HG02973 (cell line): Measurements from ENCODE around the gene UBASH3A.
"Not testable (repeated sequence)": the region's sequence is repeated elsewhere in the genome, so short reads cannot be mapped to it uniquely, and the experiment has no call there.

Source experiments
- ATAC-seq: cut with Tn5 transposase; IDR thresholded peaks from one replicate; pipeline ENCODE4 v1.9.1; 2021; ENCODE audit warnings: moderate library complexity; ENCODE audit not compliant: unreplicated experiment

The UBASH3A gene

DNA sequence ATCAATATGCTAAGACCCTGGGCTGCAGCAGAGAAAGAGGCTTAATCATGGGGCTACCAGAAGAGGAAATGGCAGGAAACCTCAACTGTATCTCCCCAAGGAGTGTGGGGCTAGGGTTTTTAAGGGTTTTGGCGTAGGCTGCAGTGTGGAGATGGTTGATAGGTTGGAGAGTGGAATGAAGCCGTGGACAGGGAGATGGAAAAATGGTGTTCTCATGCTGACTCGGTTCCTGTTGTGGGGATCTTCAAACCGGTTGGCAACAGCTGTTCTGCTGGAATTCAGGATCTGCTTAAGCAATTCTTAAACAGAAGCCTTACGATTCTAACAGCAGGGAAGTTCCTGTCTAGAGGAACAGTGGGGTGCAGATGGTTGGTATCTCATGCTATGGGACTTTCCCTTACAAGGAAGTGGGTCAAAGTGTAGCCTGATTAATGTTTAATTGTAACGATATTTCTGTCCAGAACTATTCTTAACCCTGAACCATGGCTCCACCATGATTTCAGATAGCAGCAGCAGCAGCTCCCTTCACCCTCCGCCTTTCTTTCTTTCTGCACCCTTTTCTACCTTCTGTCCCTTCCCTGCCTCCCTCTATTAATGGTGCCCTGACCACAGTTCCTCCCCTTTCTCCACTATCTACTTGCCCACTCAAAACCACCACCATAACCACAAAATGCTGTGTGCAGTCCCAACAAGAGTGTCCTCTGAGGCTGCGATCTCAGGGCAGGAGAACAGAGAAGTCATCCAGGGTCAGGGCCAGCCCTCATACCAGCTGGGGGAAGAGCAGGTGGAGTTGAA, 61.5 kb downstream of the UBASH3A start:
- ATAC-seq, result no peak

DNA sequence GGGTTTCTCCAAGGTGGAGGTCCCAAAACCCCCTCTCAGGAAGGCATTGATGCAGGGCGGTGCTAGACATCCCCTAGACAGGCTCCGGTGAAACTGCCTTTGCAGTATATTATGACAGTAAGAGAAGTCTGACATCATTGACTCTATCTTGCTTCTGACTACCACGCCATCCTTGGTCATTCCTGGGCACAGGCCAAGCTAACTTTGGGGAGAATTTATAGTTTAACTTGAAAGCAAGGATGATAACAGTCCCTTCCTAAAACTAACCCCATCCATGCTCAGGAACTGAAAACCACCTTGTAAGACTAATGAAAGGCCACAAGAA, 62.1 kb downstream of the UBASH3A start:
- no peak for ATAC-seq

DNA sequence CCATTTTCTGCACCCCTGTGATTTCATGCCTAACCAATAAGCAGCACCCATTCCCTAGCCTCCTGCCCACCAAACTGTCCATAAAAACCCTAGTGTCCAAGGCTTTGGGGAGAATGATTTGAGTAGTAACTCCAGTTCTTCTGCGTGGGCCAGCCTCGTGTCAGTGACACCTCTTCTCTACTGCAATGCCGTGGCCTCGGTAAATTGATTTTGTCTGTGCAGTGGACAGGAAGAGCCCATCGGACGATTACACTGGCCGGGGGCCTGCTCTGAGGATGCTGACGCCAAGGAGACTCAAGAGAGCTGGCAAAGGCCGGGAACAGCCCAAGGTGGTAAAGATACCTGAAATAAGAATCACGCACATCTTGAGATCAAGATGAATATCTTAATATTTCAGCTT, 63.0 kb downstream of the UBASH3A start:
- no peak for ATAC-seq

DNA sequence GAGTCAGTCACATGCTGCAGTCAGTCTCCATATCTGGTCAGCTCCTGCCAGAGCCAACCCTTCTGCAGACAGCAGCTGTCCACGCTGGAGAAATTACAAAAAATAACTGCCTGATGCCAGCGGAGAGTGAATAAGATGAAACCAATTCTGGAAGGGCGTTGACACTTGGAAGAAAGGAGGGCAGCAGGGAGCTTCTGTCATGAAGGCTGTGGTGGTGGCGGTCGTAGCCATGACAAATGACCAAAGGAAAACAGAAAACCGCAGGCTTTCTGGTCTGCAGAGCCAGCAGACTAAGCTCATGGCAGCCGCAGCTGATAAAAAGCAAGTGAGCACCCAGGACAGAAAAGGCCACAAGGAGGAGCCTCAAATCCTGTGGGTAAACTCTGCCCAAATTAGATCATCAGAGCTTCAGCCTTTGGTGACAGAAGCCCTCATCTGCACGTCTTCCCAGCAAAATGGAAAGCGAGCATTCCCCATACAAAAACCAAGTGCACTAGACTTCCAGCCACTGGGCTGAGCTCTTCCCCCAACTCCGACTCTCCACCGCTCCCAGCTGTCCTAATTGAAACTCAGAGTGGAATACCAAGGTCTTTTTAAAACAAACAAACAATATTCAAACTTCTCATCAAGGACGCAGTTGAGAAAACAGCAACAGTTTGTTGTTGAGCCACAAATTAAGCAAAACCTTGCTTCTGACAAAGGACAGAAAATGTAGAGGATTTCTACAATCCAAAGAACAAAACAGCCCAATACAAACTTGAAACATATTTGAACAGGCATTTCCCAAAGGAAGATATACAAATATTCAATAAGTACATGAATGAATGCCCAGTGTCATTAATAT, 63.7 kb downstream of the UBASH3A start:
- ATAC-seq, result no peak

DNA sequence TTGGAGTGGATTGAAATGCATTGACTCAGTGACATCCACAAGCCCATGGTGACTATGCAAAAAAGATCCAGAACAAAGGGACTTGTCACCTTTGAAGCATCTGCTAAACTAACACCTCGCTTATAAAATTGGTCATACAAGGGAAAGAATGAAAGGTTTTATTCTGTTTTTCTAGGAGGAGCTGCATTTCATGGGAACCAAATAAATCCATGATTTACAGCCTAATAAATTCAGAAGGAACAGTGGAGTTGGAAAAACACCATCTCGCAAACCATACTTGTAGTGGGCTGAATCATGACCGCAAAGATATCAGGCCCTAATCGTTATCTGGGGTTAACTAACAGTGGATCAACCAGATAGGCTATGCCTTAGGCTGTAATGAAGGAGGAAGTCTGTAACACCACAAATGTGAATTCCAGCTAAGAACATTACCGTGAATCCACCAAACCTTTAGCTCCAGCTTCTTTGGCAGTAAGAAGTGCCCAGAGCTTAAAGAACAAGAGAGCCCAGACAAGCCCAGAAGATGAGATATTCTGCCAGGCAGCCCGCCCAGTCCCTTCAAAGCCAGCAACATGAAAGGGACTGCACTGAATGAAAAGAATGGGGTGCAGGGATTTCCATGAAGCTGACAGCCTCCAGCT, 64.9 kb downstream of the UBASH3A start:
- no peak for ATAC-seq

DNA sequence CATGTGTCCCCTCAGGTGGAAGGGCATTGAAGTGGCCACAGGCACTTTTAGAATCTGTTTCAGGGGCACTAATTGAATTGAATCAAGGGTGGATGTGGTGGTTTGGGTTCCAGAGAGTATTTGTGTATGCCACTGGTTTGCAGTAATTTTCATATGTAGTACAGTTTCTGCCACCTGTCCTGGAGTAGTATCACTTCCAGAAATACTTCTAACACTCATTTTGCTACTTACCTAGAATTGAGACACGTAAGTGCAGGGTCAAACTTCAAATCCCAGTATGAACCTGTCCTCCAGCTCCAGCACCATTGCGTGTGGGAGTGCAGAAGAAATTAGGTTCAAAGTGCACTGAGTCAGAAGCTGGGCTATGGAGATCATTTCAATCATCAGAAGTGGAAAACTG, 65.6 kb downstream of the UBASH3A start:
- no peak for ATAC-seq

DNA sequence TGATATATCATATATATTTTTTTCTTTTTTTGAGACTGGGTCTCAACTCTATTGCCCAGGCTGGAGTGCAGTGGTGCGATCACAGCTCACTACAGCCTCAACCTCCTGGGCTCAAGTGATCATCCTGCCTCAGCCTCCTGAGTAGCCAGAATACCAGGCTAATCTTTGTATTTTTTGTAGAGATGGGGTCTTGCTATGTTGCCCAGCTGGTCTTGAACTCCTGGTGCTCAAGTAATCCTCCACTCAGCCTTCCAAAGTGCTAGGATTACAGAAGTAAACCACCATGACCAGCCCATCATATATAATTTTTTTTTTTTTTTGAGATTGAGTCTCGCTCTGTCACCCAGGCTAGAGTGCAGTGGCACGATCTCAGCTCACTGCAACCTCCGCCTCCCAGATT, 66.0 kb downstream of the UBASH3A start:
- ATAC-seq, result not testable (repeated sequence)

DNA sequence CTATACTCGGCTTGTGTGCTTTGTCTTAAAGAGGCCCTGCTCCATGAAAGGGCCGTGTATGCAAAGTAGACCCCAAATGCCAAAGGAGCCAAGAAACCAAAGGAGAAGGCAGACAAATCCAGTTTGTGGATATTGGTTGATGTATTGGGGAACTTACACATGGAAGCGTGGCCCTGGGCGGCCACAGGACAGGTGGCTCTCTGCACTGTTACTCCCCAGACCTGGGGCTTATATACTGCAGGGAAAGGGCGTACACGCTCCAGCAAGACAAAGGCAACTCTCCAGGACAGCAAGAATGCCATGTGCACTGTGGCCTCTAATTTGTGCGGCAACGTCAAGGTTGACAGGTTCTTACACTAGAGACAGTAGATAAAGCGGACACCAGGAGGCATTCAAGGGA, 67.5 kb downstream of the UBASH3A start:
- ATAC-seq, result no peak

DNA sequence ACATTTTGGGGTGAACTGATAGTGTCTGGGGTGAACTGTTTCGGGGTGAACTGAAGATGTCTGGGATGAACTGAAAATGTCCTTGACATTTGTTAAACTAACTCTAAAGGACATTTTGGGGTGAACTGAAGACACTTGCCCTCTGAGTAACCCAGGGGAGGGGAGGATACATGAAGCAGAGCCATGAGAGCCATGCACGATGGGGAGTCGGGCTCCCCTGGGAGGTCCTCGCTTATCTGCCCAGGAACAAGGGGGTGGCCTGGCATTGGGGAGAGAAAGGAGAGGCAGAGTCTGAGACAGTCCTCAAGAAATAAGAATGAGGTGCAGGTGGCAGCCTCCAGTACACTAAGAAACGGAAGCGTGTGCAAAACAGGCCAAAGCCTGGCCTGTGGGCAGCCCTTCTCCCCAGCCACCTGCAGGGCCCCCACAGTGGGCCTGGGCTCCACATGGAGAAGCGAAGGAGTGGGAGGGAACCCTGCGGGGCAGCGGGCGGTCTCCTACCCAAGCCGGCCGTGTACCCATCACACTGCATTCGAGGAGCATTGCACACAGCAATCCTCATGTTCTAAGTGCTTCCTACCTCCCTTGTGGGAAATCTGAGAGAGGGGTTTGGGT, 68.1 kb downstream of the UBASH3A start:
- ATAC-seq, result no peak

DNA sequence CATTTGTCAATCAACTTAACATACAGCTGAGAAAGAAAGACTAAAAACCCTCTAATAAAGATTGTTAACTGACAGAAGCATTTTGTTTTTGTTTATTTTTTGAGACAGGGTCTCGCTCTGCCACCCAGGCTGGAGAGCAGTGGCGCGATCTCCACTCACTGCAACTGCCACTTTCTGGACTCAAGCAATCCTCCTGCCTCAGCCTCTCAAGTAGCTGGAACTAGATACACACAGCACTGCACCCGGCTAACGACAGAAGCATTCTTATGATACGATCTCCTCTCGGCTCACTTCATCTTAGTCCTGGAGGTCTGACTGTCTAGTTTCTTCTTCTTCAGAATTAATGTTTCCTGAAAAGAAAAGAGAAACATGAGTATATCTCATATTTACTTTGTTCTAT, 68.8 kb downstream of the UBASH3A start:
- no peak for ATAC-seq

DNA sequence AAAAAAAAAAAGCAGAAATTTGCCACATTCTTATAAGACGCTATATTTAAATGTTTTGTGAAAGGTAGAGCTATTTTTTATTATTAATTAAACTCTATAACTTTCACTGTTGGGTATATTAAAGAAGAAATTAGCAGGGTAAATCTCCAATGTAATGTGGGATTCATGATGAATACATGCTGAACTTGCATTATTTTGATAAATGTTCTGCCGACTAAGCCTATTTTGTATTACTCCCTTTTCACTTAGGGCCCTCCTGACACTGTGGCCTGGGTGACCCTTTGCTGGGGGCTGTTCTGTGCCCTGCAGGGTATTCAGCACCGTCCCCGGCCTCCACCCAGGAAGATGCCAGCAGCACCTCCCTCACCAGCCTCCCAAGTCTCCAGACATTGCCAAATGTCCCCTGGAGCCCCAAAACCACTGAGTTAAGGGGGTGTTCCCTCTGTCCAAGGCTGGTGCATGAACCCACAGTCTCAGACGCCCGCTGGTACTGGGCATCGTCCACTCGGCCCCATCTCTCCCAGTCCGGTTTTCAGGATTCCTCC, 69.9 kb downstream of the UBASH3A start:
- ATAC-seq, result no peak

DNA sequence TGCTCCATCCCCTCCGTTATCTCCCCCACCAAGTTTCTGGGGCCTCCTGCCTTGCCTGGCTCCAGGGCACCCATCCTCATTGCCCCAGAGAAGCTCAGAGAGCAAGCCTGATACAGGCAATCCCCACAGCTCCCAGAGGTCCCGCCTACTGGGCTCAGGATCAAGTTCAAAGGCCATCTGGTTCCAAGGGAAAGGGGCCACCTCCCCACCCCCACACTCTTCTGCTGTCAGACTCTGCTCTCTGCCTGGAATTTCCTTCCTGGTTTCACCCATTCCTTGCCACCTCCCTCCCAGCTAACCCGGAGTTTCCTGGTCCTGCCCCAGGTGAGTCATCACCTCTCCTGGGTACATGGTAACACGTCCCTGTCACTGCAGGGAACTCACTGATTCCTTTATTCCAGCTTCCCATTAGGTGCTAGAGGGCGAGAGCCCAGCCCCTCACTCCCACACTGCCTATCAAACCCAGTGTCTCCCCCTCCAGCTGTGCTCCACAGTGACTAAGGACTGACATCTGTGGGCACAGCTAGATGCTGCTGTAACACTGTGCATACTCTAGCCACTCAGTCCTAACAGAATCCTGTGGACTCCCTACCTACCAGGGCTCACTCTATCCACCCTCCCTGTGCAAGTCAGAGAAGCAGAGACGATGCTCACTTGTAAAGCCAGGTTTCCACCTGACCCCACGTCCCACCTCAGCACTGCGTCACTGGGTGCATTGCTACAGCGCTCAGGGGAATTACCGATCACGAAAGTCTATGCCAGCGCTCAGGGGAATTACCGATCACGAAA, 70.5 kb downstream of the UBASH3A start:
- ATAC-seq, result peak; percentile 47

DNA sequence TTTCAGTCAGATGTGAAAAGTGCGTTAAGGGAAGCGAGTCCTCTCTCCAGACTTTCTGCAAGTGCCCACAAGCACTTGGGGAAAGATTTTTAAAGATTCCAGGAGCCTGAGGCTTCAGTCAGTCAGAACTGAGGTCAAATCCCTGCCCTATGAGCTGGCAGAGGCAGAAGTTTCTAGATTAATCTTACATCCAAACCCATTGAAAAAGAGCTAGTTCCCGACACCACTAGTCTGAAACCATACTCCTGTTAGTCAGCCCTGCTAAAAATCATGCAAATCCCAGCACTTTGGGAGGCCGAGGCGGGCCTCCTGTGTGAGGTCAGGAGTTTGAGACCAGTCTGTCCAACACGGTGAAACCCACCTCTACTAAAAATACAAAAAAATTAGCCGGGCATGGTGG, 71.3 kb downstream of the UBASH3A start:
- no peak for ATAC-seq

DNA sequence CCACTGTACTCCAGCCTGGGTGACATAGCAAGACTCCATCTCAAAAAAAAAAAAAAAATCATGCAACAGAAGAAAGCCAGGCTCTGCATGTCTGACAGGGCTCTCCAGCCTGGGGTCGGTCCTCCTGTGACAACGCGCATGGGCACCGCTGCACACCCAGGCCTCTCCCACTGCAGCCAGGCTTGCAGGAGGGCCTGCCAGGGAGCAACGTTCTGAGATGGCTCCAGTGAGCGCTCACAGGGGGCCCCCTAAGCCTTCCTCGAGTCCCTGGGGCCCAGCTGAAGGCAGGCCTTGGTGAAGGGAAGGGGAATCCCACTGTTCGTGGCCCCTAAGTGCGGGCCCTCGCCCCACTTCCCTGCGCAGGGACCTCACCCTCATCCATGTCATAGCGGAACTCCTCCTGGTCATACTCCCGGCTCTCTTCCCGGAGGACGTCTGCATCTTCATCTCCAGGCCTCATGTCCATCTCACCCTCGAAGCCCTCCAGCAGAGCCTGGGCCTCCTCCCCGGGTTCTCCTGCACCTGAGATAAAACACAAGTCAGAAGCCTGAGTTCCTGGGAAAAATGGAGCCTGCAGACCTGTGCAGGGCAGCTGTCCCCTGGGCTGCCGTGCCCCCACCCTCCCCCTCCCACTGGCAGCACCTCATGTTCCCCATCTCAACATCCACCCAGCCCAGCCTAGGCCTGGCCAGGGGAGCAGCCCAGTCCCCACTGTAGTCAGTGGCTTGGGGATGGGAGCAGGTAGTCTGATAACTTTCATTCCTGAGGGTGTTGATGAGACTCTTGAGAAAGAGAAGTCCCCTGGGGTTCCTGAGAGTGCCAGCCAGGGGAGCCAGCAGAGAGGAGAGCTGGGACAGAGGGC, 72.1 kb downstream of the UBASH3A start:
- no peak for ATAC-seq

DNA sequence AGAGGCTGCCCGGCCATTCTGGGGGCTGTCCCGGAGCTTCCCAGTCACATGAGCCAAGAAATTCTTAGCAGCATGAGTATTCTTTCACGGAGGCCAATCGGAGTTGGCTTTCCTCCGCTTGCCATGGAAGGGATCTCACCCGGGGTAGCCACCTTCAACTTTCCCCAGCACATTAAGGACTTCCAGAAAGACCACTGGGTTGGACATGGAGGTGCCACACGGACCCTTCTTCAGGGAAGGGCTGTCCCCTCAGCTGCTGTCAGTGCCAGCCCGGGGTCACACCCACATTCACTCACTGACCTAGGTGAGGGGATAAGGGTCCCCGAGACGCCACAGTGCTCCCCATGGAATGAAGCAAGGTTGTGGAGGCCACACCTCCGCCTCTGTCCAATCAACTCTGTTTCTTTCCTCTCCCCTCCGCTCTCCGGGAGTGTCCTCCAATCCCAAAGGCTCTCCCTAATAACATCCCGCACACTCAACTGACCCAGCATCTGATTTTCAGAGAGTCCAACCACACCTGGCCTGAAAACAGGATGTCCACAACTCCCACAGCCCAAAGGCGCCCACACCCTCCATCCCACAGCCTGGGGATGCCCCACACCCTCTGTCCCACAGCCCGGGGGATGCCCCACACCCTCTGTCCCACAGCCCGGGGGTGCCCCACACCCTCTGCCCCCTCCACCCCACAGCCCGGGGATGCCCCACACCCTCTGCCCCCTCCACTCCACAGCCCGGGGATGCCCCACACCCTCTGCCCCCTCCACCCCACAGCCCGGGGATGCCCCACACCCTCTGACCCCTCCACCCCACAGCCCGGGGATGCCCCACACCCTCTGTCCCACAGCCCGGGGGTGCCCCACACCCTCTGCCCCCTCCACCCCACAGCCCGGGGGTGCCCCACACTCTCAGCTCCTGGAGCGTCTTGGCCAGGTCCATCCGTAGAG, 73.0 kb downstream of the UBASH3A start:
- no peak for ATAC-seq

DNA sequence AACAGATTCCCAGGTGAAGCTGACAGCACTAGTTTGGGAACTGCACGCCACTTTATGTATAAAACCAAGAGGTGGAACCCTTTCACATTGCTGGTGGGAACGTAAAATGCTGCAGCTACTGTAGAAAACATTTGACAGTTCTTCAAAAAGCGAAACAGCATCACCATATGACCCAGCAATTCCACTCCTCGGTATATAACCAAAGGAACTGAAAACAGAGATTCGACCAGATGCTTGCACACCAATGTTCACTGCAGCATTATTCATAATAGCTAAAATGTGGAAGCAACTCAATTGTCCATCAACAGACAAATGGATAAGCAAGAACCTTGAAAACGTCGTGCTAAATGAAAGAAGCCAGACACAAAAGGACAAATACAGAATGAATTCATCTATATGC, 74.8 kb downstream of the UBASH3A start:
- ATAC-seq, result no peak

DNA sequence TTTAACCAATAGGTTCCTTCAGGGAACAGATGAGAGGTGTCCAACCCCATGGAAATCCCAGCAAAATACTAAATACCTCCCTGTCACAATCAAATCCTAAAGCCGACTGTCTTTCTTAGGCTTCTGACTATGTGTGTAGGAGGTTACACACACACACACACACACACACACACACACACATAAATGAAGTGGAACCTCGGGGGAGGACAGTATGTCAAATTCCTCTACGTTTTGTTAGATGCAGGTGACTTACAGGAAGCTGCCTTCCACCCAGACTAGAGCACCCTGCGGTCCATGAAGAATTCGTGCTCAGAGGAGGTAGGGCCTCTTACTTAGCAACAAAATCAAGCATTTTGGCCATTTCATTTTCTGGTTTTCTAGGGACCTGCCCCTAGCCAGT, 75.9 kb downstream of the UBASH3A start:
- no peak for ATAC-seq

DNA sequence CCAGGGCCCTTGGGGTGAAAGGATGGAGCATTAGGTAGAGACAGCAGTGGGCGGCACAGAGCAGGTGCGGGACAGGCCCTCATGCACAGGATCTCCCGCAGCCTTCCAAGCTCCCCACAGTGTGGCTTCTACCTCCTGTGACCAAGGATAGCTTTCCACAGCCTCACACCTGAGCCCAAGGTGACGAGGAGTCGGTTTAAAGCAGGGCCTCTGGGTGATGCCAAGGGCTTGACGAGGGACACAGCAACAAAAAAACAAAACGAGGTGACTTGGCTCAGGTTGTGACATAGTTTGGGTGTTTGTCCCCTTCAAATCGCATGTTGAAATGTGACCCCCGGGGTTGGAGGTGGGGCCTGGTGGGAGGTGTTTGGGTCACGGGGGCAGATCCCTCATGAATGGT, 77.0 kb downstream of the UBASH3A start:
- ATAC-seq, result no peak
